Stimulated activated CD8-positive, alpha-beta memory T cell treated with anti-CD3 and anti-CD28 coated beads, Interleukin-15, amount 100 ng/mL, for 24 hours (primary cell): ENCODE measurements around the gene SCN9A.
"Not testable (repeated sequence)": the region's sequence is repeated elsewhere in the genome, so short reads cannot be mapped to it uniquely, and the experiment has no call there.

Experiments
- DNase-seq: peaks from one replicate; pipeline ENCODE4 v3.0.0-alpha.2; 2020; ENCODE audit warnings: low read depth

The SCN9A gene

DNA sequence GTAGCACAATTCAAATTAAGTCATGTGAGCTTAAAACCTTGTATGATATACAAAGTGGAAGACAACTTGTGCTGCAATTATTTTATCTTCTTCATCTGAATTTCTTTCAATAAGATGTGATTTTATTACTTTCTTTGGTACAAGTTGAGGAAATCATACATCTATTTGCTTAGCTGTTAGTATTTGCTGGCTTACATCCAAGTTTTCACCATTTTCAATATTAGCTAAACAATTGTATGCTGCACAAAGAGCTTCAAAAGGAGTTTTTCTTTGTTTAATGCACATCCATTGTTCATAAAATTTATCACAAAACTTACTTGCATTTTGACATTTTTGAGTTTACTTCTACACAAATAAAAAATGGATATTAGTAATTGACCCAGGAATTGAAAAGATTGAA lies 40.9 kb downstream of the SCN9A start:
- no peak for DNase-seq

DNA sequence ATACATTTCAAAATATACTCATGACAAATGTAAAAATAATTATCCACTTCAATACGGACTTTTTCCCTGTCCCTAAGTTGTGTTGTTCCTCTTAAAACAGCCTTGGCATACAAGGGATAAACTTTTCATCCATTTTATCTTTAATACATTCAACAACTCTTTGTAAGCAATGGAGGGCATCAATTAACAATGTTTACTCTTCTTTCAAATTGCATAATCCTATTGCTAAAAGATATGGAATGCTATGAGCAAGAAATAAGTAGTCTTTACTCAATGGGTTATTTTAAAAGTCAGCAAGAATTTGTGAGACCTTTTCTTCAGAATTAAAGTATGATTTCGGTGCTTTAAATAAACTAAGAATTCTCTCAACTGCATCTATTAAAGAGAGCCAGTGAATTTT lies 41.9 kb downstream of the SCN9A start:
- no peak for DNase-seq

DNA sequence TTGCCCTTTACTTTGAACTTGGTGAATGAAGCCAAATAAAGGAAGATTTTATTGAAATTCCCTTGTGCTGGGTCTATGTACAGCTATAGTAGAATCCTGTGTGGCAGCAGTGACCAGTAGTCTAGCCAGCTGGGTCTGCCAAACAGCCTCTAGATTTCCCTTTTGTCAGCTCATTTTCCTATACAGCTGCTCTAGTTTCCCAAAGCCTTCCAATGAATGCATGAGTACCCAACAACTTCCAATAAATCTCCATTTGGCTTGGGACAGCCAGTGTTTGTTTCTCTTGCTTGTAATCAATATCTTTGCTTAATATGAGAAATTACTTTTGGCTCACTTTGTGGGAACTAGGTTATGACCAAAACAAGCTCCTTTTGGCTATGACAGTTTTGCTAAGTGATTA lies 43.6 kb downstream of the SCN9A start:
- no peak for DNase-seq

DNA sequence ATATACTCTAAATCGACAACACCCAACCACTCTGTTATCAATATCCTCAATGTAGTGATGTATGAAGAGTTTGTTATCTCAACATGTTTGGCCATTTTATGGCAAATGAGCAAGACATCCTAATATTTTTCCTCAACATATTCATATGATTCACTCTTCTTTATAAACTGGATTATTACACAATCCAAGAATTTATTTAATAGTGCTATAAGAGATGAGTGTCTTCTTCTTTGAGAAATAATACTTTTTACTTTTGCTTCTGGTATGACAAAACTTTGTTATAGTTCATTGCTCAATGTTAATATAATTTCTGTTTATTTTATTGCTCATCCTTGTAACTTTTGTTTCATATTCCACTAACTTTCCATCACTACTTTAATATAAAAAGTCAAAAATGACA lies 44.3 kb downstream of the SCN9A start:
- DNase-seq, result no peak

DNA sequence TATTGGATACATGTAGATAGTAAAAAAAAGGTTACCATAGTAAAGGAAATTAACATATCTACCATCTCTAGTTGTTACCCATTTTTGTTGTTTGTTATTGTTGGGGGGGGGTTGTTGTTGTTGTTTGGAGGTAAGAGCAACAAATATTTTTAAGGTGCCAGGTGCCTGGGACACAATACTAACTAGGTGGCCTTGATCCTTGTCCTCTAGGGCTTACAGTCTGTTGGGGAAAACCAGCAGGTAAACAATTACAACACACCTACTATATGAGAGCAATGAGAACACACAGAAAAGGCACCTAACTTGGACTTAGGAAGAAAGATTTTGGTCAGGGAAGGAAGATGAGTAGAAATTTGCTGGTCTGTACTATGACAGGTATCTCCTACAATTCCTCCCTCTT lies 46.3 kb downstream of the SCN9A start:
- DNase-seq, result no peak

DNA sequence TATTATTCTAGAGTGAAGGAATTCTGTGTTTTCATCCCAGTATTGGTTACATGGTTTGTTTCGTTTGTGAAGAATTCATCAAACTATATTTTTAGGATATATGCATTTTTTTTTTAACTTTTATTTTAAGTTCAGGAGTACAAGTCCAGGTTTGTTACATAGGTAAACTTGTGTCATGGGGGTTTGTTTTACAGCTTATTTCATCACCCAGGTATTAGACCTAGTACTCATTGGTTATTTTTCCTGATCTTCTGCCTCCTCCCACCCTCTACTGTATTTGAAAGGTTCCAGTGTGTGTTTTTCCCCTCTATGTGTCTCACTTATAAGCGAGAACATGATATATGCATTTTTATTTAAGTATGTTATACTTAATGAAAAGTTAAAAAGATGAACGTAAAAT lies 47.6 kb downstream of the SCN9A start:
- DNase-seq, result no peak

DNA sequence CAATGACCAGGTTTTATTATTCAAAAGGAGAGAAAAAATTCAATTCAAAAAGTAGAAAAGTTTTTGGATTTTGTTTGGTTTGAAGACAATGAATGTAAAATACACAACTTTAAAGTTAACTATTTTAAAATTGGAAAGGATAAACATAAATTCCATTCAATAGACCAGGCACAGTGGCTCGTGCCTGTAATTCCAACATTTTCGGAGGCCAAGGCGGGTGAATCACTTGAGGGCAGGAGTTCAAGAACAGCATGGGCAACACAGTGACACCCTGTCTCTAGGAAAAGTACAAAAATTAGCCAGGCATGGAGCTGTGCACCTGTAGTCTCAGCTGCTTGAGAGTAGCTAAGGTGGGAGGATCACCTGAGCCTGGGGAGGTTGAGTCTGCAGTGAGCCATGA lies 54.7 kb downstream of the SCN9A start:
- no peak for DNase-seq

DNA sequence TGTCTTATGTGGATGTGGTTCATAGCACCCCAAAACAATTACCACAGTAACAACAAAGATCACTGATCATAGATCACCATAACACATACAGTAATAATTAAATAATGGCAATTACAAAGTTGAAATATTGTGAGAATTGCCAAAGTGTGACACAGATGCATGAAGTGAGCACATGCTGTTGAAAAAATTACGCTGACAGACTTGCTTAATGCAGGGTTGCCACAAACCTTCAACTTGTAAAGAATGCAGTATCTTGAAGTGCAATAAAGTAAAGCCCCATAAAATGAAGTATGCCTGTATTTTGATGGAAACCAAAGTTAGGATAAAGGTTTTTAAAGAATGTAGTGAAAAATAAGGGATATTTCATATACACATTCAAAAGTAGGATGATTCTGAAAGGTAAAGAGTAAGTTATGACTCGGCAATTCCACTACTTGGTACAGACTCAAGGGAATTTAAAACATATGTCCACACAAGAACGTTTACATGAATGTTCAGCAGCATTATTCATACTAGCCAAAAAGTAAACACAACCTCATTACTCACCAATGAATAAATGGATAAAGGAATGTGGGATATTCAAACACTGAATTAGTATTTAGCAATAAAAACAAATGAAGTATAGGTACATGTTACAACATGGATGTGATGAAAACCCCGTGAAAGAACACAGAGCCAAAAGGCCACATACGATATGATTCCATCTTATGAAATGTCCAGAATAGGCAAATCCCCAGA lies 61.6 kb downstream of the SCN9A start:
- DNase-seq, result no peak

DNA sequence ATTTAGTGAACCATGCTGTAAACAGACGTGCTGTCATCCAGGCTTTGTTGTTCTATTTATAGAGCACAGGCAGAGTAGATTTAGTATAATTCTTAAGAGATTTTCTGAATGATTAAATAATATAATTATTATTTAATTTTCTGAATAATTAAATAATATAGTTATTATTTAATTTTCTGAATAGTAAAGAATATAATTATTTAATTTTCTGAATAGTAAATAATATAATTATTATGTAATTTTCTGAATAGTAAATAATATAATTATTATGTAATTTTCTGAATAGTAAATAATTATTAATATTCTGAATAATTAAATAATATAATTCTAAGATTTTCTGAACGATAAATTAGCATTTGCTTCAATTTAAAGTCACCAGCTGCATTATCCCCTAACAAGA lies 62.9 kb downstream of the SCN9A start:
- not testable (repeated sequence) for DNase-seq

DNA sequence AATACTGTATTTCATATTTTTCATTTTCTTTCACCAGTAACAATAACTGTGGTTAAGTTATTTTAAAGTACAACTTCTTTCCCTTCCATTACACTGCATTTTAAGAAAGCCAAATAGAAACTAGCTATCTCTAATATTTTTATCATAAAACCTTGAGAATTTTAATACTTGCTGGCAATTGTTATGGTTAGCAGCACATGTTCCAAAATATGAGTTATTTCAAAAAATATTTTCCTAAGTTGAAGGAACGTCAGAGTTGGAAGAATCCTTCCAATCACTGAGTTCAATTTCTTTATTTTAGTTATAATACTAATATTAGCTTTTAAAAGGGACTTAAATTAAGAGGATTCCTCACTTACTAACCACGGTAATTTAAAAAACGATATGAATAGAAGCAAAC lies 68.4 kb downstream of the SCN9A start:
- no peak for DNase-seq

DNA sequence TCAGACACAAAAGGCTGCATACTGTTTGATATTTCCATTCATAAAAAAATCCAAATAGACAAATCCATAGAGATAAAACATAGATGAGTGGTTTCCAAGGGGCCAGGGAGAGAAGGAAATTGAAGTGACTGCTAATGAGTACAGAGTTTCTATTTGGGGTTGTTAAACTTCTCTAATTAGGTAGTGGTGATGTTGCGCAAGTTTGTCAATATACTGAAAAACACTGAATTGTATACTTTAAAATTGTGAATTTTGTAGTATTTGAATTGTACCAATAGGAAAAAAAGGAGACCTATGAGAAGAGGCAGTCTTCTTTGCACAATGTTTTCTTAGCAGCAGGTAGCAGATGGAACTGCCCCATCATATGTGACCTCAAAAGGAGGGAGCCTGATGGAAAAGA lies 71.1 kb downstream of the SCN9A start:
- DNase-seq, result no peak

DNA sequence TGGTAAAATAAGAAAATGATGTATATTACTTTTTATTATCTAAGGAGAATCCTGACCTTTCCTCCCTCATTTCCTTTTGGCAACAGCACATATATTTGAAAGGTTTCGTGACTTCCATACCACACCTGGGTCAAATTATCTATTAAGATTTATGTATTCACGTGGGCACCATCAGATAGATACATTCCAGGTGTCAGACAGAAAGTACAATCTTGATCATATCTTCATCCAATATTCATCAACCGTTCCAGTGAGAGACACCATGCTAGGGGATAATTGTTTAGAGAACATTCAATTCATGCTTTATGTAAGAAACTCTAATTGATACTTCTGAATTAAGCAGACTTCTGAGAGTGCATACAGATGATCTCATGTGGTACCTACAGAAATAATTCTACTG lies 73.7 kb downstream of the SCN9A start:
- no peak for DNase-seq

DNA sequence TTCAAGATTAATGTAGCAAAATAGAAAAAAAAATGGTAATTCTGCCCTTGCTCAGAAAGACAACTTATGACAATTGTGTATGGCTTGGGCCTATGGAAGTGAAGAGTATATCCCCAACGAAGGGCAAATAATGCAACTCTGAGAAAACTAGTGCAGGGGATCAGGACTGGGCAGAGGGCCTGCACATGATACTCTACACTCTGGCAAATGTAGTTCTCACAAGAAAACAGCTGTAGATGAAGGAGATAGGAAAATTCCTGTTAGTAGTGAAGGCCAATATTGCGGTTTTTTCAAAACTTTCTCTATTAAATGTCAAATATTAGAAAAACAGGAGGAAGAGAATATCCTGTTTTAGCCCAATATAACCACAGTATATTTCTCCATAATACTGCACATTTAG lies 77.8 kb downstream of the SCN9A start:
- no peak for DNase-seq

DNA sequence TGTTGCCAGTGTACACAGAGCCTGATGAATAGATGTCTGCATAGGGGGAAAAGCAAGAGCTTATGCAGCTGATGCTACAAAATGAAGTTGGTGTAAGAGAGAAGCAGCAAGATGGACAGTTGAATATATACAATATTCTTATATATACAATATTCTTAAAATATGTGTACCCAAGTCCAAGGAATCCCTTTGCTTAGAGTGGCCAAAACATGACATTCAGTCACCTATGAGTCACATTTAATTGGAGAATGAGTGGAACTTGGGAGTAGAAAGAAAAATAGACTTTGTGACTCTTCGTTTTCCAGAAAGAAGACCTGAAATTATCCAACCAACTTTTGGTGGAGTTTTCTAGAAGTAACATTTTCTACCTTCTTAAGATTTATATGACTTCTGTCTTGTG lies 81.8 kb downstream of the SCN9A start:
- no peak for DNase-seq

DNA sequence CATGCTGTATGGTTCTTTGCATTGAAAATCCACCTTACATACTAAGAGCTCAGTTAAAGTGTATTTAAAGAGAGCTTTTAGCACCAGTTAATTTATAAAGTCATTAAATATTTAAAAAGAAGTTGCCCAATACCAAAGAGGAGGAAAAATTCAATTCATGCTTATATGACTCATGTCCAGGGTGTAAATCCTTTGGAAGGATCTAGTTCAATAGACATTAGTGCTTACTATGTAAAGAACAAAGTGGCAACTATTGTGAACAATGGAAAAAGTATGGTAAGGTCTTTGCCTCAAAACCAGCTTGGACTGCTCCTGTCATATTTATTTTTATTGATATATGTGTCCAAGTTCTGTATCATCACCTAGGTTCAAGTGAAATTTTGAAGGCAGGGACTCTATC lies 90.5 kb downstream of the SCN9A start:
- DNase-seq, result no peak

DNA sequence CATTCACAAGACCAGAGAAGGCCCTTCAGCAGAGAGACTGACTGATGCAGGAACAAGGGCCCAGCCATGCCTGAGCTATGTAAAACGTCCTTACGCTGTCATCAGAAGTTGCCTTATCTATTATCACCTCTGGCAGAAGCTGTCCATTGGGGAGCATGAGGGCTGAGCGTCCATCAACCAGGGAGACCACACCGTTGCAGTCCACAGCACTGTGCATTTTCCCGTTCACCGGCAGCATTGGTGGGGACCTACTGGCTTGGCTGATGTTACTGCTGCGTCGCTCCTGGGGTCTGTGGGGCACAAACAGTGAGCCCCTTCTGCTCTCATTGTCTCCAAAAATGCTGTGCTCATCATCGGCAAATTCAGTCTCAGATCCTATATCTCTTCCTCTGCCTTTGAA lies 91.4 kb downstream of the SCN9A start:
- DNase-seq, result no peak

DNA sequence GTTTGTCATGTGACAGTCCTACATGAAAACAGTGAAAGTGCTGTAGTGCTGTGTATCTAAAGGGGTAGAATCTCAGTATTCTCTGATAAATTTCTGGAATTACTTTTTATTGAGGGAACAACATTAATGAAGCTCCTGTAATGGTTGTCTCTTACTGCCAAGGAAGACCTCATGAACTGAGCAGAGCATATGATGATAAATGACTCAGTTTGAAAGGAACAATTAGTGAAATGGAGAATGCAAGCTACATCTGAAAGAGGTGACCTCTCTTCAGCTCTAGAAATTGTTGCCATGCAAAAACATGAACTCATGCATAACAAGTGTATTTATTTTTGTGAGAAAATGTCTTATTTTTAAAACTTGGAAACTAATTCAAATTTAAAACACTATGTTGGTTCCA lies 93.6 kb downstream of the SCN9A start:
- no peak for DNase-seq

DNA sequence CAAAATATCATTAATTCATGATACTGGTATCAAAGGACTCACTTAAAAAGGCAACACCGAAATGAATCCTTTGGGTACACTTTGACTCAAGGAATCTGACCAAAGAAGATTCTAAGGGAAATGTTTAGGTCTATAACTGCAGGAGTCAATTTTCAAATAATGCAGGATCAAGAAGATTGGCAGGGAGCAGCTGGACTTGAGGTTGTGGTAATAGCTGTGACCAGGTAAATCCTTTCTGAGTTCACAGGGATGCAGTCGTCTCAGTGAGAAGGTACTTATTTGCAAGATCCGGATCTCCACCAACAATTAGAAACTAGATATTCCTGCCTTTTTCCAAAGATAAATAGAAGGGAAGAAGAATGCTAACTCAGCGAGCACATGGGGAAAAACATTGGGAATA lies 96.9 kb downstream of the SCN9A start:
- no peak for DNase-seq

DNA sequence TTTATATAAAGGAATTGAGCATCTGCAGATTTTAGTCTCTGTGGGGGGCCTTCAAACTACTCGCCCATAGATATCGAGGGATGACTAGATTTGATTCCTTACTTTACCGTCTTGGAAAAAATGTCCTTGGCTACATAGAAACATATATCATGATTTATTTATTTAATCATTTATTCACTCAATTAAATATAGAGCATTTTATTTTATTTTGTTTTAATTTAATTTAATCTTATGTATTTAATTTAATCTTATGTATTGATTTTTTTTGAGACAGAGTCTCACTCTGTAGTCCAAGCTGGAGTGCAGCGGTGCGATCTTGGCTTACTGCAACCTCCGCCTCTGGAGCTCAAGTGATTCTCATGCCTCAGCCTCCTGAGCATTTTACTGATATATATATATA lies 105.4 kb downstream of the SCN9A start:
- DNase-seq, result no peak

DNA sequence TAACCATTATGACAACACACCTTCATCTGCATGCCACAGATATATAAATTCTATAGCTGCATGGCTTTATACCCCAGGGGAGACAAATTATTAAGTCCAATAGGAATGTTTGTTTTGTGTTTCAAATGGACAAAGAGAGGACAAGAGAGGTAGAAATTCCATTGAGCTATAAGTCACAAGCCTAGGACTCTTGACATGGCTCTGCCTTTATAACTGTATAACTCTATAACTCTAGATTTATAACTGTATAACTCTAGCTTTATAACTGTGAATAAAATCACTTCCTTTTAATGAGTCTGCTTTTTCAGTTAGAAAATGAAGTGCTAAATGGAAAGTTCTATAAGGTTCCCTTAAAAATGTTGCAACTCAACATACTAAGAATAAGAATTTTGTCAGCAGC lies 106.4 kb downstream of the SCN9A start:
- DNase-seq, result no peak

DNA sequence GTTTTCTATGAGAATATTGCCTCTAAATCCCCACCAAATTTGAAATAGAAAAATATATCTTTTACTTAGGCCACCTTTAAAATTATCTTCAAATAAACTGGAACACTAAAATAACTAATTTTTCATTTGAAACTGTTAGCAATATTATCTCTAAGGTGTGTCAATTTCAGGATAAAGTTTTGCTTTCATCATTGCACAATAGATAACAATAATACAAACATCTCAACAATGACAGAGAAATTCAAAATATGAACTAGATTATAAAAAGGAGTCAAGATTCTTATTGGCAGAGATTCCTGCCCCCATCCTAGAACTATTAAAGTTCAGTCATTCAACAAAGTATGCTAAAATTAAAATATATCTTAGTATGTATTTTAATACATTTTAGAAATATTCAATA lies 117.9 kb downstream of the SCN9A start:
- no peak for DNase-seq

DNA sequence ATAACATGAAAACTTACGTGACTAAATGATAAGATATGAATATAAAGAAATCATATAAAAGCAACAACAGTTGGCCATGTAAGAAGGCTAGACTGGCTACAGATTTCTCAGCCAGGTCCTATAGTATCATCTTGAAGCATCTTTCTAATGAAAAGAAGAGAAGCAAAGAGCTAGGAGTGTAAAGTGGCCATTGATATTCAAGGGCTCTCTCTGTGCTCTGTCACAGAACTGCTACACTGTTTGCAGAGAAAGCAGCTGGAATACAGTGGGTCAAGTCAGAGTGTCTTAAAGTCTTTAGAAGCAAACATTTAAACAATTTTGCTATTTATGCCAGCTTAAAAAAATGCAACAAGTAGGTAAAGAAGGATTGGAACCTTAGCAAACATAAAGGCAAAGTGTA lies 118.8 kb downstream of the SCN9A start:
- DNase-seq, result no peak

DNA sequence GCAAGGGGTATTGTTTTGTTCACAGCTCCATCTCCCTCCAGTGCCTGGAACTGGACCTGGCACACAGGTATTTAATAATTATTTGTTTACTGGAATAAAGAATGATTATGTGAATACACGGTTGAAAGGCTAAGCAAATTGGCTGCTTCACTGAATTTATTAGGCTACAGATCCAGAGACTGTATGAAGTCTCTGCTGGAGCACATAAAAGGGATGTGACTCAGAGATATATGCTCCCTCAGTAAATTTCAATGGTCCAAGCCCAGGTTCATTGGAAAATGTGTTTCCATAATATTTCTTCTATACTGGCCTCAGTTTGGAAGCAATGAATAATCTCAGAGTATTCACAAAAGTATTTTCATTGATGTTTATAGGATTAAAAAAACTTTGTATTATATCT lies 126.4 kb downstream of the SCN9A start:
- no peak for DNase-seq

DNA sequence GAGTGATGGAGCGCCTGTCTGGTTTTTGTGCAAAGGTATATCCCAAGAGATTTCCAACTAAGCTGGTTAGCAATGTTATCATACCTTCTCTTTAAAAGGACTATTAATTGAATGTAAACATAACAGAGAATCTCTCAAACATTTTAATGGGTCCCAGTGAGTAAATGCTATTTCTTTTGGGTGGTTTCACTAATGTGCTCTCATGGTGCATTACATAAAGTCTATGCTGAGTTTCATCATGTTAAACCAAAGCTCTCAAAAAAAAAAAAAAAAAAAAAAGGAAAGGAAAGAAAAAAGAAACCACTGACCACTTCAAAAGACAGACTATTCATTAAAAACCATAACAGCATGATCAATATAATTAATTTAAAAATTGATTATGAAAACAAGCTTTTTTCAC lies 128.8 kb downstream of the SCN9A start:
- DNase-seq, result no peak

DNA sequence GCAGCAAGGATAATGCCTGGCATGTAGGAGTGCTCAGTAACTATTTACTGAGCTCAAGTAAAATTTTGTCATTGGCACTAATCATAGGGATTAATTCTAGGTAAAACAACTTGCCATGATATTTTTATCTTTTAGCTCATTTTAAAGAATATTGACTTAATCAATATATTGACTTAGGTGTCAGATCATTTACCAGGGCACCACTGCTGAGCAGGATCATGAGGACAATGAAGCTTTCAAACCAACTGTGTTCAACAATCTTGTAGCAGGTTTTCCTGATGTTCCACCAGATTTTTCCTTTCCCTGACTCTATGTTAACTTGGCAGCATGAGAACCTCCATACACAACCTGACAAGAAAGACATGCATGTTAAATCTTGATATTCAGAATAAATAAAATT lies 133.4 kb downstream of the SCN9A start:
- no peak for DNase-seq
